A673 (cell line): ENCODE data around the gene CUEDC2. TPM values are rescaled to one million over a fixed set of nuclear protein-coding genes. Genes with fewer than 3 reads are reported as not detected.

Experiments
- BruUV-seq: library from RNA; stranded (reverse); fragments of 400-500 nt; replicated peaks from 2 replicates; lab custom pipeline; 2021; lab: Mats Ljungman, UMichigan
- CTCF ChIA-PET: fragments of 300-600 bp; sonication (Branson Sonifier 250); formaldehyde crosslinking; loops from one replicate; lab custom pipeline; 2022; ENCODE audit warnings: antibody characterized with exemption; lab: Charles Lee
- POLR2A ChIA-PET: fragments of 300-600 bp; sonication (Branson Sonifier 250); formaldehyde crosslinking; loops from one replicate; lab custom pipeline; 2022; ENCODE audit warnings: antibody characterized with exemption; ENCODE audit not compliant: low non-redundant PET; lab: Charles Lee
- DNase-seq: peaks from one replicate; pipeline ENCODE4 v3.0.0-alpha.2; 2015; ENCODE audit warnings: low spot score
- H3K27ac ChIP-seq: fragments of 200-600 bp; sonication (generic); 2 replicates; pipeline ENCODE4 v1.5.1; 2016; ENCODE audit warnings: mixed run types, low read depth, mild to moderate bottlenecking, mixed read lengths, antibody characterized with exemption, low read length; ENCODE audit not compliant: poor library complexity, severe bottlenecking
- H3K27me3 ChIP-seq: fragments of 200-600 bp; sonication (generic); replicated peaks from 2 replicates; pipeline ENCODE4 v1.6.1; 2017; ENCODE audit warnings: mixed run types, low read depth, mild to moderate bottlenecking, mixed read lengths, antibody characterized with exemption, low read length; ENCODE audit not compliant: insufficient read depth, poor library complexity
- H3K36me3 ChIP-seq: fragments of 200-600 bp; sonication (generic); 2 replicates; pipeline ENCODE4 v1.6.1; 2016; ENCODE audit warnings: mixed run types, mild to moderate bottlenecking, mixed read lengths, antibody characterized with exemption, low read length; ENCODE audit not compliant: insufficient read depth, poor library complexity, severe bottlenecking
- H3K4me1 ChIP-seq: fragments of 200-600 bp; sonication (generic); 2 replicates; pipeline ENCODE4 v1.6.1; 2017; ENCODE audit warnings: mixed run types, mild to moderate bottlenecking, mixed read lengths, antibody characterized with exemption, low read length; ENCODE audit not compliant: insufficient read depth, poor library complexity, severe bottlenecking
- H3K4me3 ChIP-seq: fragments of 200-600 bp; sonication (generic); 2 replicates; pipeline ENCODE4 v1.5.1; 2016; ENCODE audit warnings: low read depth, mixed run types, mild to moderate bottlenecking, mixed read lengths, low read length; ENCODE audit not compliant: poor library complexity, severe bottlenecking
- H3K9me3 ChIP-seq: fragments of 200-600 bp; sonication (generic); 2 replicates; pipeline ENCODE4 v1.6.1; 2016; ENCODE audit warnings: mixed run types, low read depth, mild to moderate bottlenecking, mixed read lengths, antibody characterized with exemption, low read length; ENCODE audit not compliant: poor library complexity, severe bottlenecking
- CTCF ChIP-seq: fragments of 300-800, 200-600 bp; sonication (generic); conservative IDR thresholded peaks from 2 replicates; pipeline ENCODE4 v1.5.1; 2017; ENCODE audit warnings: low read depth, mild to moderate bottlenecking, antibody characterized with exemption, low read length, moderate library complexity, mixed read lengths
- EZH2 ChIP-seq: fragments of 200-600 bp; sonication (generic); IDR thresholded peaks from 2 replicates; pipeline ENCODE4 v1.6.1; 2017; ENCODE audit warnings: borderline replicate concordance, low read depth, mild to moderate bottlenecking, mixed read lengths, antibody characterized with exemption, low read length; ENCODE audit not compliant: poor library complexity, severe bottlenecking
- intact Hi-C: fragments of 100-400 bp; cut with micrococcal nuclease; formaldehyde crosslinking; loops from one replicate; pipeline ENCODE4 v1.10.0; 2022; ENCODE audit not compliant: unreplicated experiment
- total RNA-seq: library from RNA; stranded (reverse); gene quantifications from 2 replicates; pipeline ENCODE4 v1.2.3, GENCODE V29; 2021

CUEDC2 gene
- total RNA-seq, 1 experiment from 2014 or later, result 63.7 TPM

GRCh38 chr10:102467971-102468438, 35.6 kb upstream of the CUEDC2 start:
- POLR2A ChIA-PET, result no interaction called here
- BruUV-seq, result no TSS peak
- no peaks in the 10 kb centered on the region for H3K36me3 ChIP-seq
- intact Hi-C loops, result no loop called here
- H3K9me3 ChIP-seq, result no peaks in the 10 kb centered on the region
- TF ChIP-seq EZH2, result no peak
- no peak for TF ChIP-seq CTCF
- no peak for DNase-seq
- H3K27me3 ChIP-seq, result no peaks in the 10 kb centered on the region
- H3K4me3 ChIP-seq, result no peak overlapping the region
- no peak overlapping the region for H3K27ac ChIP-seq
- H3K4me1 ChIP-seq, result no peaks in the 10 kb centered on the region
- CTCF ChIA-PET, result no interaction called here

GRCh38 chr10:102467318-102467717, 34.9 kb upstream of the CUEDC2 start:
- no peak for DNase-seq
- ChIA-PET POLR2A (no interaction called here), CTCF (no interaction called here)
- no peaks in the 10 kb centered on the region for H3K9me3 ChIP-seq
- no peaks in the 10 kb centered on the region for H3K27me3 ChIP-seq
- no peak overlapping the region for H3K4me3 ChIP-seq
- no peak overlapping the region for H3K27ac ChIP-seq
- BruUV-seq, result no TSS peak
- TF ChIP-seq CTCF (no peak), EZH2 (no peak)
- no peaks in the 10 kb centered on the region for H3K4me1 ChIP-seq
- intact Hi-C loops, result no loop called here
- H3K36me3 ChIP-seq, result no peaks in the 10 kb centered on the region

- H3K9me3 ChIP-seq, result no peaks in the 10 kb centered on the region
- ChIA-PET POLR2A (no interaction called here), CTCF (no interaction called here)
- no peaks in the 10 kb centered on the region for H3K27me3 ChIP-seq
- no peak overlapping the region for H3K27ac ChIP-seq
- BruUV-seq, result no TSS peak
- no peak for DNase-seq
- H3K4me1 ChIP-seq, result peaks cover 6% of the 10 kb centered on the region
- TF ChIP-seq CTCF (no peak), EZH2 (no peak)
- H3K36me3 ChIP-seq, result no peaks in the 10 kb centered on the region
- H3K4me3 ChIP-seq, result no peak overlapping the region
- intact Hi-C loops, result no loop called here
Observed at GRCh38 chr10:102465466-102465865, 33.1 kb upstream of the CUEDC2 start.
